Astrocyte (in vitro differentiated cells and primary cell): ENCODE data around the gene DAG1. TPM values are rescaled to one million over a fixed set of nuclear protein-coding genes. Genes with fewer than 3 reads are reported as not detected.

Experiments used
- DNase-seq: peaks from one replicate; pipeline ENCODE4 v3.0.0-alpha.2; 2010; ENCODE audit warnings: low read depth
- FAIRE-seq: peaks from 2 replicates; lab custom pipeline; 2011; peaks lifted over from hg19 to GRCh38; lab: Jason Lieb, UNC
- H2AFZ ChIP-seq: 2 replicates; pipeline ENCODE4 v1.6.0; 2012; ENCODE audit warnings: low read depth, low read length, inconsistent platforms
- H3K27ac ChIP-seq: 2 replicates; pipeline ENCODE4 v1.5.1; 2011; ENCODE audit warnings: low read depth, low read length, inconsistent platforms
- H3K27me3 ChIP-seq: 2 replicates; pipeline ENCODE4 v1.6.0; 2011; ENCODE audit warnings: low read length, inconsistent platforms; ENCODE audit not compliant: insufficient read depth
- H3K36me3 ChIP-seq: 2 replicates; pipeline ENCODE4 v1.5.1; 2011; ENCODE audit warnings: low read length, inconsistent platforms; ENCODE audit not compliant: insufficient read depth
- H3K4me1 ChIP-seq: 2 replicates; pipeline ENCODE4 v1.5.1; 2011; ENCODE audit warnings: low read length, inconsistent platforms; ENCODE audit not compliant: insufficient read depth
- H3K4me2 ChIP-seq: 2 replicates; pipeline ENCODE4 v1.6.0; 2012; ENCODE audit warnings: low read length, inconsistent platforms
- H3K4me3 ChIP-seq: 2 replicates; pipeline ENCODE4 v1.5.1; 2011; ENCODE audit warnings: low read depth, mild to moderate bottlenecking, low read length, inconsistent platforms; ENCODE audit not compliant: insufficient read depth
- H3K79me2 ChIP-seq: 2 replicates; pipeline ENCODE4 v1.6.0; 2012; ENCODE audit warnings: mild to moderate bottlenecking, low read length, inconsistent platforms; ENCODE audit not compliant: insufficient read depth
- H3K9ac ChIP-seq: 2 replicates; pipeline ENCODE4 v1.6.0; 2012; ENCODE audit warnings: mild to moderate bottlenecking, low read length, inconsistent platforms
- H3K9me3 ChIP-seq: 2 replicates; pipeline ENCODE4 v1.5.1; 2012; ENCODE audit warnings: low read depth, mild to moderate bottlenecking, low read length, inconsistent platforms; ENCODE audit not compliant: insufficient read depth
- H4K20me1 ChIP-seq: 2 replicates; pipeline ENCODE4 v1.6.0; 2012; ENCODE audit warnings: low read length, inconsistent platforms; ENCODE audit not compliant: insufficient read depth
- H3K27ac Mint-ChIP-seq: one replicate; pipeline ENCODE4 v1.8.0; 2021; ENCODE audit warnings: mild to moderate bottlenecking, mixed read lengths; ENCODE audit not compliant: unreplicated experiment
- H3K27me3 Mint-ChIP-seq: one replicate; pipeline ENCODE4 v1.8.0; 2021; ENCODE audit warnings: low read depth, mixed read lengths; ENCODE audit not compliant: unreplicated experiment
- H3K36me3 Mint-ChIP-seq: one replicate; pipeline ENCODE4 v1.8.0; 2021; ENCODE audit warnings: low read depth, mixed read lengths; ENCODE audit not compliant: unreplicated experiment
- H3K4me1 Mint-ChIP-seq: one replicate; pipeline ENCODE4 v1.8.0; 2021; ENCODE audit warnings: low read depth, mixed read lengths; ENCODE audit not compliant: unreplicated experiment
- H3K4me3 Mint-ChIP-seq: one replicate; pipeline ENCODE4 v1.8.0; 2021; ENCODE audit warnings: mild to moderate bottlenecking, moderate library complexity, mixed read lengths; ENCODE audit not compliant: unreplicated experiment
- H3K9me3 Mint-ChIP-seq: one replicate; pipeline ENCODE4 v1.8.0; 2021; ENCODE audit warnings: mild to moderate bottlenecking, mixed read lengths; ENCODE audit not compliant: unreplicated experiment
- CTCF ChIP-seq: IDR thresholded peaks from 2 replicates; pipeline ENCODE4 v1.5.1; 2011; ENCODE audit warnings: low read depth, mild to moderate bottlenecking, inconsistent platforms, low read length, moderate library complexity; ENCODE audit not compliant: insufficient read depth
- EZH2 ChIP-seq: IDR thresholded peaks from 2 replicates; pipeline ENCODE4 v1.6.1; 2012; ENCODE audit warnings: mild to moderate bottlenecking, low read length, inconsistent platforms; ENCODE audit not compliant: insufficient read depth
- total RNA-seq: library from RNA; stranded (reverse); gene quantifications from 2 replicates; pipeline ENCODE4 v1.2.1, GENCODE V29; 2021

DAG1 gene
- total RNA-seq, 1 donor from 2014 or later = 84.3 TPM

GRCh38 chr3:49461443-49462171, 8.5 kb upstream of the DAG1 start:
- H3K27me3 Mint-ChIP-seq = no peaks in the 10 kb centered on the region
- no peaks in the 10 kb centered on the region for H3K36me3 Mint-ChIP-seq
- peak overlapping the region; percentile 37 for H2AFZ ChIP-seq
- H3K4me1 ChIP-seq = peaks cover 13% of the 10 kb centered on the region
- peak overlapping the region; percentile 23 for H3K4me2 ChIP-seq
- peak overlapping the region; percentile 6 for H3K9ac ChIP-seq
- peak overlapping the region; percentile 74 for H3K4me3 Mint-ChIP-seq
- H3K27ac Mint-ChIP-seq = peak overlapping the region; percentile 96
- TF ChIP-seq EZH2 (no peak), CTCF (no peak)
- H3K27ac ChIP-seq = peak overlapping the region; percentile 13
- no peaks in the 10 kb centered on the region for H3K27me3 ChIP-seq
- no peak overlapping the region for H3K4me3 ChIP-seq
- no peaks in the 10 kb centered on the region for H4K20me1 ChIP-seq
- DNase-seq (no peak), FAIRE-seq (no peak)
- no peaks in the 10 kb centered on the region for H3K9me3 Mint-ChIP-seq
- H3K9me3 ChIP-seq = no peaks in the 10 kb centered on the region
- H3K4me1 Mint-ChIP-seq = peaks cover 20% of the 10 kb centered on the region
- H3K79me2 ChIP-seq = no peaks in the 10 kb centered on the region
- no peaks in the 10 kb centered on the region for H3K36me3 ChIP-seq

GRCh38 chr3:49462222-49462621, 7.8 kb upstream of the DAG1 start:
- Histone ChIP-seq H3K36me3 (no peaks in the 10 kb centered on the region), H2AFZ (peak overlapping the region; percentile 37), H3K9ac (peak overlapping the region; percentile 6), H3K27ac (peak overlapping the region; percentile 13), H3K9me3 (no peaks in the 10 kb centered on the region), H3K4me2 (peak overlapping the region; percentile 23), H3K27me3 (no peaks in the 10 kb centered on the region), H3K4me1 (peaks cover 13% of the 10 kb centered on the region), H3K4me3 (no peak overlapping the region), H4K20me1 (no peaks in the 10 kb centered on the region), H3K79me2 (no peaks in the 10 kb centered on the region)
- Mint-ChIP-seq H3K27me3 (no peaks in the 10 kb centered on the region), H3K36me3 (no peaks in the 10 kb centered on the region), H3K27ac (peak overlapping the region; percentile 96), H3K9me3 (no peaks in the 10 kb centered on the region), H3K4me3 (peak overlapping the region; percentile 5), H3K4me1 (peaks cover 20% of the 10 kb centered on the region)
- FAIRE-seq (no peak), DNase-seq (peak; percentile 62)
- TF ChIP-seq CTCF = no peak
- no peak for TF ChIP-seq EZH2
